Measurements from ENCODE around the gene GHDC.
"Not testable (repeated sequence)": the region's sequence is repeated elsewhere in the genome, so short reads cannot be mapped to it uniquely, and the experiment has no call there.

GHDC gene

DNA sequence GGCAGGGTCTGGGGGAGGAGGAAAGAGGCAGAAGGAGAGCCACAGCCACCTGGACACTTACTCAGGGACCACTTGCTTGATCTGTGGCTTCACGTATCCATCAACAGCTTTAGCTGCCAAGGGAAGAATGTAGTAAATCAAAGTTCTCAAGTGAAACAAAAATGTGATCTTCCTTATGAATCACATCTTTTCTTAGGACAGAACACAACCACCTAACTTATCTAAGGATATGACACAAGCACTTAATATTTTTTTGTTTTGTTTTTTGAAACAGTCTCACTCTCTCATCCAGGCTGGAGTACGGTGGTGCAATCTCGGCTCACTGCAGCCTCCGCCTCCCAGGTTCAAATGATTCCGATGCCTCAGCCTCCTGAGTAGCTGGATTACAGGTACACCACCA, 8.4 kb upstream of the GHDC start:
- DNase-seq = no peak

DNA sequence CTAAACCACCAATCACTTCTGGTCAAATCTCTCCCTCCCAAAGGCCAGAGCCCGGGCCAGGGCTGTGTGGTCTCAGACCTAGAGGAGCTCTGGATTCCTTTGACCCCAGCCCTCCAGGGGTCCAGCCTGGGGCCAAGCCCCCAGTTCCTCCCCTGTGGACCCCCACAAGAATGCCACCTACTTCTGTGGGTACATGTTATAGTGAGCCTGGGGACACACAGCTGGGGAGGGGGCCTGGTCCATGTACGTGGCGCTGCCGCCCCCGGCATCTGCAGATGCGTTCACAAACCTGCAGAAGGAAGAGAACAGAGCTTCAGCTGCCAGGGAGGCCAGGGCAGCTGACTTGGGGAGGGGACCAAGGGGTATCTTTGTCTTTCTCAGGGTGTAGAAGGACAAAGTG, 7.9 kb upstream of the GHDC start:
- DNase-seq = no peak

DNA sequence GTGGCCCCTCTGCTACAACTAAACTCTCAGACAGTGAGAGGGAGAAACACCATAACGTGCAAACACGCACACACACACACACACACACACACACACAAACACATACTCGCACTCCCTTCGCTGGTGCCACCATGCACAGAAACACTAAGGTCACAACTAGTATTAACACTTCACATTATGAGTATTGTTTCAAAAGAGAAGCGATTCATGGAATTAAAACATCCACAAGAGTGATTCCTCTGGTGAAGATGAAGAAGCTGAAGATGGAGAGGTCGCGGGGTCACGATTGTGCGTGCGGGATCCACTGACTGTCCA, 7.1 kb upstream of the GHDC start:
- no peak for DNase-seq

DNA sequence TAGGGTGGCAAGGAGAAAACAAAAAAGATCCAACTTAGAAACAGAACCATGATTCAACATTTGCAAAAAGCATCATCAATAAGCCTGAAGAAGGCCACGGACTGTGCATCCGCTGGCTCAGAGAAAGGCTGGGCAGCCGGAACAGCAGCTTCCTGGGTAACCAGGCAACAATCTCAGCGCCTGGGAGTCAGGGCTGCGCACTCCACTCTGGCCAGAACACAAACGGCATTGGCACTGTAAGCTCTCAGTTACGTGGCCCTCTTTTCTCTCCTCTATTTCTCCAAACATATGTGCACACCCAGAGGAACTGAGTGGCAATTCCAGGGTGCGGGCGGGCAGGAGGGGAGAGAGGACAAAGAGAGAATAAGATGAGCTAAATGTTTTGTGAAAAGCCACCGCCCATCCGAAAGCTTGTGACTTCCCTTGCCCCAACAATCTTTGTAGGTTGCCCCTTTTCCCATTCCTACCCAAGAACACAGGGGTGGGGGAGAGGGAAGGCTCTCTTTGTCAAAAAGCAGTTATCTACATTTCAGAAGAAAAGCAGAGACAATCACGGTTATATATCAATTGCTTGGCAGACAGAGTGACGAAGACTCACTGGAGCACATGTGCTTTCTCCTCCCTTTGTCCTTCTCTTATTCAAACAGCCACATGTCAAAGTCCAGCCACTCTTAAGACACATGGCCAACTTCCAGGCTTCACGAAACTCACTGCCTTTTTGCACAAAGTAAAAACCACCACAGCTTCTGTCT, 6.6 kb upstream of the GHDC start:
- DNase-seq = no peak

DNA sequence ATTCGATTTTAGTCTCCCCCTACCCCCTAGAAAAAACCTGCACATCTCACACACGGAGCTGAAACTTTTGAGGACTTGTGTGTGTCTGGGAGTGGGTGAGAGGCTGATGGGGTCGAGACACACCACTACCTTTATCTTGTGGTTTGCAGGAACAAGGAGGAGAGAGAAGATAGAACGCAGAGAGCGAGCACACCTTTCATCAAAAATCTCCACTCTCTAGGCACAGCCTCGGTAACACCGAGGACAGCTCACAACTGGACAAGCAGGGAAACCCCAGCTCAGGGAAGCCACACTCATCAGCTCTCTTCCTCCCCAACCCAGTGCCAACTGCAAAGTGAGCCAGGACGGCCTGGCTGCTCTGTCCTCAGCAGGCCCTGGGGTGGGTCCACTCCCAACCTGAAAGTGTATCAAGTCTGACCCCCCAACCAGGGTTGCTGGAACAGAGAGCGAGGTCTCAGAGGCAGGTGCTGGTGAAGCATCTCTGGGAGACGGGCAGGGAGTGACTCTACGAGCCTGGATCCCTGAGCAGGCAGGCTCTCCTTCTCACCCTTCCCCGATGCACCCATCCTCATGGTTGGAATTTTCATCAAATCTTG, 5.2 kb upstream of the GHDC start:
- no peak for DNase-seq

DNA sequence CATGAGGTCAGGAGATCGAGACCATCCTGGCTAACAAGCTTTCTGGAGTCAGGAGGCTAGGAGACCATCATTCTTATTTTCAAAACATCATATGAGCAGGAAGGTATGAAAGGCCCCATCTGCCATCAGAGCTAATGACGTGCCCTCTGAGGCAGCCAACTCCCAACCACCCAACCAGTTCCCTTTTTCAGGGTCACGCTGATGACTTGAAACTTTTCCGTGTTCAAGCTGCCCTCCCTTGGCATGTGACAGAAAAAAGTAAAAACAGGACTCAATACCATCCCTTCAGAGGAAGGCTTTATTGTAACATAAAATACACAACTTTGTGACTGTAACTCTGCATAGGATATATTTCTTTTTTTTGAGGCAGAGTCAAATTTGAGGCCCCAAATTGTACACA, 4.6 kb upstream of the GHDC start:
- no peak for DNase-seq

DNA sequence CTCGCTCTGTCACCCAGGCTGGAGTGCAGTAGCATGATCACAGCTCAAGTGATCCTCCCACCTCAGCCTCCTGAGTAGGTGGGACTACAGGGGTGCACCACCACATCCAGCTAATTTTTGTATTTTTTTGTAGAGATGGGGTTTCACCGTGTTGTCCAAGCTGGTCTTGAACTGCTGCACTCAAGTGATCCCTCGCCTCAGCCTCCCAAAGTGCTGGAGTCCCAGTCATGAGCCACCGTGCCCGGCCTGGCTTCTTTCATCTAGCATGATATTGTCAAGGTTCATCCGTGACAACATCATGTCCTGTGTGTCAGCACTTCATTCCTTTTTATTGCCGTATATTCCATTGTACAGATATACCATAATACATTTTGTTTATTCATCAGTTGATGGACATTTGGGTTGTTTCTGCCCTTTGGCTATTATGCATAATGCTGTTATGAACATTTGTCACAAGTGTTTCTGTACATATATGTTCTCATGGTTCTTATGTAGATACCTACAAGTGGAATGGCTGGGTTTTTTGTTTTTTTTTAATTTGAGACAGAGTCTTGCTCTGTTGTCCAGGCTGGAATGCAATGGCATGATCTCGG, 3.4 kb upstream of the GHDC start:
- no peak for DNase-seq

DNA sequence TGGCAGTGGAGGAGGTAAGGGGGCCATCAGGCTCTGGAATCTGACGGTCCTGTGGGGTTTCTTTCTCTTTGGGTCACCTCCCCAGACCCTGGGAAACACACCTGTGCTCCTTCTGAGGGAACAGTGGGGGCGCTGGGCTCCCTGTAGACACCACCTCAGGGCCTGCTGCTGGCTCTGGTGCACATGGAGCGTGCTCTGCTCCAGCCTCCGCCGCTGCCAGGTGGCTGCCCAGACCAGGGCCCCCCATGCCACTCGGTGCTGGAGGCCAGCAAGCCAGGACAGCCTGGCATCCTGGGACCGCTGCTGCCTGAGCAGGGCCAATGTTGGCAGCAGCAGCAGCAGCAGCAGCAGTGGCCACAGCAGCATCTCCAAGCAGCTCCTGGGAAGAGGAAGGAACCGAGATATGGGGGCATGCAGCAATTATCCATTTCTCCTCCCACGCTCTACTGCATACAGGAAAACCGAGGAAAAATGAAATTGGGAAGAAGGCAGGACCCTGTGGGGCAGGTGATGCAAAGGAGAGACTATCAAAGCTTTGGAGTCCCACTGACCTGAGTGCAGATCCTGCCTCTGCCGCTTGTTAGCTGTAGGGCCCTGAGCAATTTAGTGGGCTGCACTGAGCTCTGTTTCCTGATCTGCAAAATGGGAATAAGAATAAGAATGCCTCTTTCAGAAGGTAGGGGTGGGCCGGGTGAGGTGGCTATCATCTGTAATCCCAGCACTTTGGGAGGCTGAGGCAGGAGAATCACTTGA, 902 bp downstream of the GHDC start:
- DNase-seq = no peak

DNA sequence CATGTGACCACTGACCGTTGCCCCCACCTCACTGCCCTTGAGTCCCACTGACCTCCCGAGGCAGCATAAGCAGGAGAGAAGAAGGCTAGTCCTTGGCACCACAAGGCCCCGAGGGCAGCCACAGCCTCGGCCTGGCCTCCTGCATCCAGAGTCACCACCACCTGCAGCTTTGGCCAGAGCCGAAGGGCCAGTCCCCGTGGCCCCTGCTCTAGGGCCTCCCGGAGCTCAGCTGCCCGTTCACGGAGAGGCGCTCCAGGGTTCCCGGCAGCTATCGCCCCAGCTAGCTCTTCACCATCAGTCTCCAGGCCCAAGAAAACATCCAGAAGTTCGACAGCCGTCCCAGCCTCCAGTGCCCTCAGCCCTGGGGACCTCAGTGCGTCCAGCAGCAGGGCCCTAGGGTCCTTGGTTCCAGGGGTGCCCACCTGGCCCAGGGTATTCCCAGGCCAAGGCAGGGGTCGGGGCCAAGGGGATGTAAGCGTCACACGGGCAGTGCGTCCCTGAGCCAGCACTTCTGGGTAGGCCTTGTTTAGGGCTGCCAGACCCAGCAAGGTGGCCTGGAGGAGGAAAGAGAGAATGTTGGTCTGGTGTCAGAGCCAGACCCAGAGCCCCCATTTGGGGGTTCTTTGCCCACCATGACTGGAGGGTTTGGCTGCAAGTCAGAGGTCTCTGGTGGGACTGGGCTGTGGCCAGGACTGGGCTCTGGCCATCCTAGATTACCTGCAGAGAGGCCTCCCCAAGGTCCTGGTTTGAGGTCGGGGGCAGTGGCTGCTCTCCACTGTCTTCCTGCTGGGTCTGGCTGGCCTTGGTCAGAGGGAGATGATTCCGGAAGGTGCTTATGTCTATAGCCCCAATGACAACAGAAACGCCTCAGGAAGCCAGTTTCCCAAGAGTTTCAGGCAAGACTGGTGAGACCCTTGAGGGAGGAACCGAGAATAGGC, 1.8 kb downstream of the GHDC start:
- DNase-seq = no peak

DNA sequence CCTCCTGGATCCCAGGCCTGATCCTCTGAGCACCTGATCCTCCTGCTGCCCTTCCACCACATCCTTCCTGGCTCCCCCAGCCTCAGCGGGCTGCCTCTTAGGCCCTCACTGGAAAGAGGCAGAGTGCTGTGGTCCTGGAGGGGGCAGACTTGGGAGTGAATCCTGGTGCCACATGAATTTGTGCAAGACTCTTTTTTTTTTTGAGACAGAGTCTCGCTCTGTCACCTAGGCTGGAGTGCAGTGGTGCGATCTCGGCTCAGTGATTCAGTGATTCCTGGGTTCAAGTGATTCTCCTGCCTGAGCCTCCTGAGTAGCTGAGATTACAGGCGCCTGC, 3.1 kb downstream of the GHDC start:
- DNase-seq = no peak

DNA sequence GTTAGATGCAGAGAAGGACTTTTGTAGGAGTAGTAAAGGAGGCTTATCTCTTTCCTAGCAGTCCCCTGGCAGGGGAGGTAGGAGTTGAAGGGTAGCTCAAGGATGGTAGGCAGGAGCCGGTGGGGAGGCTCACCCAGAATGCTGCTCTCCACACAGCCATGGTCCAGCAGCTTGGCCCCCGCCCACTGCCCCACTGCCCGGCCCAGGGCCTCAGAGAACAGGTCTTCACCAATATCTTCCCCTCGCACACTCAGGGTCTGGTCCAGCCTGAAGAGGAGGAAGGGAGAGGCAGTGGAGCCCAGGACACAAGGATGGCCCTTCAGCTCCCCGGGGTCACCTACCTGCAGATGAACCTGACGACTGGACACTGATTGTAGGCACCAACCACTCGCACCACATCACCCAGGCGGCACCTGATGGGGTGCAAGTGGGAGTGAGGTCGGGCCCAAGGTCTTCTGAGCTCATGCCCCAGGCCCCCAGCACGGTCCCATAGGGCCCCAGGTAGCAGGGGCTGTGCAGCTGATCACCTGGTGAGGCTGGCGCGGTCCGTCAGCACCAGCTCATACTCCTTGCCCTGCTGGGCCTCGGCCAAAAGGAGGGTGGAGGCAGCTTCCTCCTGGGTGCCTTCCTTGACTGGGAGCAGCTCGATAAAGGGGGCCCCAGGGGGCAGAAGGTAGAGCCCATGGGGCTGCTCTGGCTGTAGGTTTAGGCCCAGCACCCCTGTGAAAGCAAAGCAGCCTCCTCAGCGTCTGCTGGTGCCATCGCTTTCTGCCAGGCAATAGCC, 3.6 kb downstream of the GHDC start:
- DNase-seq = no peak

DNA sequence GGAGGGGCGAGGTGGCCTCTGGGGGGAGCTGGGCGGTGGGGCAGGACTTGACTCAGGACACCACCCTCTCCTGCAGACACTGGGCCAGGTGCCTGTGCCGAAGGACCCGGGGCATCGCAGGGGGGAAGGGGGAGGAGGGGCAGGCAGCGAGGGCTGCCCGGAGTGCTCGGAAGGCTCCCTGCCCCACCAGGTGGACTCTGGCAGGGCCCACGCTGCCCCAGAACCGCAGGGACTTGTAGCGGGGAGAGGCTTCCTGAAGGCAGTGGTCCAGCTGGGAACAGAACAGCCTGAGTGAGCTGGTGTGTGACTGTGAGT, 4.7 kb downstream of the GHDC start:
- no peak for DNase-seq

DNA sequence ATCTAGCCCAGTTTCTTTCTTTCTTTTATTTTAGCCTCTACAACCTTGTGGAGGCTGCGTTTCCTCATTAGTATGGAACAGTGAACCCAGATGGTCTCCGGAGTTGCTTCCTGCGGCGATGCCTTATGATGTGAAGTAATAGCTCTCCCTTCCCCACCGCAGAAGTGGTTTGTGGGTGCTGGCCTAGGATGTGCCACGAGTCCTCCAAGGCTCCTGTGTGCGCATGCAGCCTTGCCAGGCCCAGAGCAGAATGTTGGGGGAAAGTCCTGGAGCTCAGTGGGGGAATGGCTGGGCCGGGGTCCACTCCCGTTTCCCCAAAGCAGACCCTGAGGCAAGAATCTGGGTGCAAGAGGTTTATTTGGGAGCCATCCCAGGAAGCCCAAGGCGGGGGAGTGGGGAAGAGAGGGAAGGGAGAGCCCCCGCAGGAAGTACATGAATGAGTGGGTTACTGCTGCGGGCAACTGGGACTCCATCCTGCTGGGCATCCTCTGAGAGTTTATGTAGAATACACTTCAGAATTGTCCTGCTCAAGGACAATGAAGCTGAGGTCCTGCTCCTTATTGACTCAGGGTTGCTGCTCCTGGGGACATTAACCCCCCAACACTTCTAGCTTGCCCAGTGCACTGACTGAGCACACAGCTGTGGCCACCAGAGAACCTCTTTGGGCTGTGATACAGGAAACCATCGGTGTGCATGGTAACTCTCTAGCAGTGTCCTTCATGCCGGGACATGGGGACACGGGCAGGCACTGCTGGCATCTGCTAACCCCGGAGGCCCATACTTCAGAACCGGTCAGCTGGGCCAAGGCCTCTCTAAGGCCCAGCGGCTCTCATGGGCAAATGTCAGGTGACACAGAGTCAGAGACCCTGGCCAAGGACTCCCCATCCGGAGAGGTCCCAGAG, 5.3 kb downstream of the GHDC start:
- no peak for DNase-seq

DNA sequence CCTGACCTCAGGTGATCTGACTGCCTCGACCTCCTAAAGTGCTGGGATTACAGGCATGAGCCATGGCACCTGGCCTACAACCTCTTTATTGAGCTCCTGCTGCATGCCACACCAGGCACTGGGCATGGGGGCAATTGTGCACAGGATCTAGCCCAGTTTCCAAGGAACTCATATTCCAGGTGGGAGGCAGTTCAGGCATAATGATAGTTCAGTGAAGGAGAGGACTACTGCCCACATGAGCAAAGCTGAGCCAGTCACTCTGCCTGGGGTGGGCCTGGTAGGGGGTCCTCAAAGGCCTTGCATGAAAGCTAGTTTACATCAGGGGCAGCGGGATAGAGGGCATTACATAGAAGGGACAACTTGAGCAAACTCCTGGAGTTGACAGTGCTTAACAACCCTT, 6.5 kb downstream of the GHDC start:
- no peak for DNase-seq

DNA sequence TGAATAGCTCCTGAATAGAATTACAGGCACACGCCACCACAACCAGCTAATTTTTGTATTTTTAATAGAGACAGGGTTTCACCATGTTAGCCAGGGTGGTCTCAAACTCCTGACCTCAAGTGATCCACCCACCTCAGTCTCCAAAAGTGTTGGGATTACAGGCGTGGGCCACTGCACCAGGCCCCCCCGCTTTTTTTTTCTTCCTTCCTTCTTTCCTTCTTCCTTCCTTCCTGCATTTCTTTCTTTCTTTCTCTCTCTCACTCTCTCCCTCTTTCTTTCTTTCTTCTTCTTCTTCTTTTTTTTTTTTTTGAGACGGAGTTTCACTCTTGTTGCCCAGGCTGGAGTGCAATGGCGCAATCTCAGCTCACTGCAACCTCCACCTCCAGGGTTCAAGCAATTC, 8.1 kb downstream of the GHDC start:
- not testable (repeated sequence) for DNase-seq

DNA sequence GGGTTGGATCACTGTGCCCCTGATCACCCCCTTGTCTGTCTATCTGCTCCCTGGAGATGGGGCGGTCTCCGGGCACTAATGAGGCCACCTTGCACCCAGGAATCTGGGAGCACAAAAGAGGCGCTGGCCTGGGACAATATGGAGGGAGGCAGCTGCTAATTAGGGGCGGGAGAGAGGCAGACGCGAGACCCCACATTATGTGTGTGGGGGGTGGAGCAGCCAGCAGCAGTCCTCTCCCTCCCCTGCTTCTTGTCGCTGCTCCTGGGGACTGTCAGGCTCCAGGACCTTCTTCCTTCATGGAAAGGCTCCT, 8.7 kb downstream of the GHDC start:
- no peak for DNase-seq

DNA sequence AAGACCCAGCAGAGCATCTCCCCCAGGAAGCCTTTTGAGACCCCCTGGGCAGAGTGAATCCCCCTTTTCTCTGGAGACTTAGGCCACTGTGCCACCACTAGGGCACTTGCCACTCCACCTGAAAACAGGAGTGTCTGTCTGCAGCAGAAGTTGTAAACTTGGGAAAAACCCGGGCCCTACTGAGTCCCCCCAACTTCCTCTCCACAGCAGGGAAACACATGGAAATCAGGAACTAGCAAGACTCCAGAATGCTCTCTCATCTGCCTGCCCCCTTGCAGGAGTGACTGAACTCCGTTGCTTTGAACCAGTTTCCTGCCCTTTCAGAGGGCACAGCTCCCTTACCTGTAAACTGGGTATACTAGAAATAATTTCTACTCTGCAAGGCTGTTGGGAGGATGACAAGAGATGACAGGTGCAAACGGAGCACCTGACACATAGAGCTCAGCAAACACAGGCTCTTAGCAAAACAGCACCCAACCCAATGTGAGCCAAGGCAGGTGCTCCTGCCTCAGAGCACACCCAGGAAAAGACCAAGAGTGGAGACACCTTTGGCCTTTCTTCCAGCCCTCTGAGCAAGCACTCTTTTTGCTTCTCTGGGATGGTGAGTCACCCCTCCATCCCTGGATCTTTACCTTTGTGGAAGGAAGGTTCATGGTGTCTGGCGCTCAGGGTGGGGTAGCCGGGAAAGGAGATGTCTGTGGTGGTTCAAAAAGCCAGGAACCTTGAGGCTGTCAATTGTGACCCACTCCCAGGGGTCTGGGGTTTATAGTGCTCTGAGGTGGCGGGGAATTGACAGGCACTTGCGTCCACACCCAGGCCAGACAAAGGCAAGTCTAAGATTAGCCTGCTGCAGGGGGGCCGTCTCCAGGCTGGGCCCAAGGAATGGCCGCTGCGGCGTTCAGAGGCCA, 9.3 kb downstream of the GHDC start, which contains the start of gene HCRT:
Gene HCRT, minus strand, starts transcription at position 740 of the 908 bp plus-strand sequence. Its CDS starts 87 bp downstream, at position 653.
- DNase-seq = no peak

DNA sequence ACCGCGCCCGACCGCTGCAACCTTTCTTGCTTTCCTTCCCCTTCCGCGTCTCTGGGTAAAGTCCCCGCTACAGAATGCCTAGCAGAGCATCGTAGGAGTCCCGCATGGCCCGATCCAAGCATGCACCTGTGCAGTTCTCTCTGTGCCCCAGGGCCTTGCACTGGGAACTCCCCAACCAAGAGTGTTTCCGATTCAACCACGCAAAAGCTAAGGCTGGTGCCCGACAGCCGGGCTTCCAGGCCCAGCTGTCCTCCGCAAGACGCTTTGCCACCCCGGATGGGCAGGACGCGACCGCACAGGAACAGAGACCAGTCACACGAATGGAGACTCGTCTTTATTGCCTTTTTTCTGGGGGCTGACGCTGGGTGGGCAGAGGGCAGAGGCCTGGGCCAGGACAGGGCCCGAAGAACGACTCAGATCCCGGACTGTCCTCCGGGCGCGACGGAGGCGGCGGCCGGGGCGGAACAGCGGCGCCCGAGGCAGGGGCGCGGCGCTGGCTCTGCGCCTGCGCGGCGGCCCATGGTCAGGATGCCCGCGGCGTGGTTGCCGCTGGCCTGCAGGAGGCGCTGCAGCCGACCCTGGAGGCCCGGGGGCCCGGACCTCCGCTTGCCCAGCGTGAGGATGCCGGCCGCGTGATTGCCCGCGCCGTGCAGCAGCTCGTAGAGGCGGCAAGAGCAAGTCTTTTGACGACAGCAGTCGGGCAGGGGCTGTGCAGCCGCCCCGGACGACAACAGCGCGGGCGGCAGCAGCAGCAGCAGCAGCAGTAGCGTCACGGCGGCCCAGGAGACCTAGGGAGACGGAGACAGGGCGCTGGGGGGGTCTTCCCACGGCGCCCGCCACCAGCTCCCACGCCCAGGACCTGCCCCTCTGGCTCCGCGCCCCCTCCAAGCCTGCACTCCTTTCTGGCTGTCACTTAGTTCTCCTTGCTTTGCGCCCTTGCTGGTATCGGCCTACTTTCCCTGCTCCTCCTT, 10.3 kb downstream of the GHDC start:
- peak; percentile 41 for DNase-seq
